PC-3 (cell line): ENCODE data around the gene TMEM131L.
A peak's percentile ranks its signal among the peaks of the same experiment; 100 is the strongest.

Experiments used
- CTCF ChIP-seq: fragments of 300-600 bp; sonication (generic); conservative IDR thresholded peaks from 2 replicates; pipeline ENCODE4 v1.5.1; 2017; ENCODE audit warnings: antibody characterized with exemption, low read depth, mild to moderate bottlenecking, low read length
- EZH2 ChIP-seq: fragments of 300-600 bp; sonication (generic); IDR thresholded peaks from one replicate; pipeline ENCODE4 v1.6.1; 2017; ENCODE audit warnings: antibody characterized with exemption, mild to moderate bottlenecking, low read length; ENCODE audit not compliant: unreplicated experiment

GRCh38 chr4:153643406-153644383 lies 177.5 kb downstream of the TMEM131L start:
- peak; percentile 64 for TF ChIP-seq CTCF
- no peak for TF ChIP-seq EZH2
